K562 (cell line): ENCODE results near the gene ZNF641. TPM values are rescaled to one million over a fixed set of nuclear protein-coding genes. Genes with fewer than 3 reads are reported as not detected.

Experiments
- ATAC-seq: fragments of 200-7000 bp; cut with Tn5 transposase; 3 replicates; pipeline ENCODE4 v1.9.1; 2020; ENCODE audit warnings: moderate library complexity
- BruUV-seq: library from RNA; stranded (reverse); fragments of 400-500 nt; replicated peaks from 2 replicates; lab custom pipeline; 2021; lab: Mats Ljungman, UMichigan
- CTCF ChIA-PET: fragments of 300-600 bp; formaldehyde crosslinking; extraction: SDS; loops from one replicate; lab custom pipeline; 2021; ENCODE audit warnings: low intra/inter-chr PET ratio; lab: Yijun Ruan, JAX
- POLR2A ChIA-PET: fragments of 300-600, 350-650 bp; sonication (Branson Sonifier 250); formaldehyde crosslinking; extraction: SDS; loops from one replicate; lab custom pipeline; 2021; ENCODE audit warnings: antibody characterized with exemption, inconsistent platforms; lab: Yijun Ruan, JAX
- DNase-seq, 4 experiments: peaks; one replicate each; pipeline versions ENCODE4 v3.0.0 to v3.0.0-alpha.2; 2011 to 2018; ENCODE audit warnings: low spot score in 3 of 4, mixed read lengths in 3 of 4; ENCODE audit errors: extremely low read depth in 1 of 4
- FAIRE-seq: peaks from 2 replicates; lab custom pipeline; 2011; peaks lifted over from hg19 to GRCh38; lab: Jason Lieb, UNC
- H2AFZ ChIP-seq: 2 replicates; pipeline ENCODE4 v1.6.0; 2011; ENCODE audit warnings: low read depth, low read length, control low read depth, inconsistent platforms
- H3K27ac ChIP-seq: fragments of 200-600 bp; 3 replicates; pipeline ENCODE4 v1.8.0; 2011; ENCODE audit warnings: low read depth, mild to moderate bottlenecking, control low read depth, inconsistent platforms, low read length, moderate library complexity, mixed read lengths; ENCODE audit errors: extremely low read depth
- H3K27me3 ChIP-seq, 2 experiments: fragments of 300-600 bp in 1 of 2; 2 replicates in 1 of 2; 3 replicates in 1 of 2; pipeline versions ENCODE4 v1.6.0 to v1.8.0; 2011; ENCODE audit warnings: inconsistent platforms in 2 of 2, low read length in 2 of 2, mild to moderate bottlenecking in 1 of 2, mixed read lengths in 1 of 2, moderate library complexity in 1 of 2; ENCODE audit not compliant: control insufficient read depth in 2 of 2, insufficient read depth in 2 of 2
- H3K36me3 ChIP-seq: fragments of 300-600 bp; 3 replicates; pipeline ENCODE4 v1.8.0; 2011; ENCODE audit warnings: mild to moderate bottlenecking, low read length, inconsistent platforms; ENCODE audit not compliant: control insufficient read depth, insufficient read depth
- H3K4me1 ChIP-seq, 2 experiments: fragments of 200-600 bp in 1 of 2; replicated peaks in 1 of 2; 2 replicates in 1 of 2; 3 replicates in 1 of 2; pipeline versions ENCODE4 v1.5.1 to v1.8.0; 2011; ENCODE audit warnings: inconsistent platforms in 2 of 2, low read length in 2 of 2, mild to moderate bottlenecking in 1 of 2, mixed read lengths in 1 of 2, moderate library complexity in 1 of 2; ENCODE audit not compliant: control insufficient read depth in 2 of 2, insufficient read depth in 2 of 2
- H3K4me2 ChIP-seq: 2 replicates; pipeline ENCODE4 v1.6.1; 2011; ENCODE audit warnings: low read length, control low read depth, inconsistent platforms, mixed read lengths; ENCODE audit not compliant: insufficient read depth
- H3K4me3 ChIP-seq: fragments of 200-600 bp; sonication (generic), shearing (Covaris generic); 2 replicates; pipeline ENCODE4 v1.5.1; 2016; ENCODE audit warnings: control low read depth, inconsistent platforms
- H3K79me2 ChIP-seq: fragments of 200-600 bp; 3 replicates; pipeline ENCODE4 v1.8.0; 2011; ENCODE audit warnings: low read length, inconsistent platforms; ENCODE audit not compliant: control insufficient read depth, insufficient read depth
- H3K9ac ChIP-seq, 2 experiments: 2 replicates each; pipeline versions ENCODE4 v1.6.0 to v1.6.1; 2011; ENCODE audit warnings: low read depth in 2 of 2, low read length in 2 of 2, control low read depth in 1 of 2, inconsistent platforms in 1 of 2, mild to moderate bottlenecking in 1 of 2, mixed read lengths in 1 of 2; ENCODE audit not compliant: insufficient read depth in 1 of 2
- H3K9me1 ChIP-seq: one replicate; pipeline ENCODE4 v1.6.0; 2011; ENCODE audit warnings: inconsistent platforms, mild to moderate bottlenecking, low read length, moderate library complexity; ENCODE audit not compliant: control insufficient read depth, insufficient read depth
- H3K9me3 ChIP-seq: replicated peaks from 2 replicates; pipeline ENCODE4 v1.5.1; 2011; ENCODE audit warnings: low read depth, low read length, inconsistent platforms; ENCODE audit not compliant: control insufficient read depth, insufficient read depth
- H4K20me1 ChIP-seq: replicated peaks from 2 replicates; pipeline ENCODE4 v1.6.1; 2011; ENCODE audit warnings: low read length, inconsistent platforms, mixed read lengths; ENCODE audit not compliant: control insufficient read depth, insufficient read depth
- E2F3 ChIP-seq: fragments of 250-450 bp; sonication (Bioruptor Pico); IDR thresholded peaks from 2 replicates; pipeline ENCODE4 v1.4.0; 2020; ENCODE audit warnings: mild to moderate bottlenecking
- JUND ChIP-seq, 2 experiments: IDR thresholded peaks; 2 replicates in 1 of 2; 3 replicates in 1 of 2; pipeline ENCODE4 v1.6.1; 2011; ENCODE audit warnings: borderline replicate concordance in 2 of 2, low read depth in 2 of 2, low read length in 2 of 2, improper control_type of control experiment in 1 of 2, missing biosample characterization in 1 of 2, missing genetic modification characterization in 1 of 2, missing genetic modification reagents in 1 of 2
- RFX5 ChIP-seq: IDR thresholded peaks from 2 replicates; pipeline ENCODE4 v1.6.1; 2011; ENCODE audit warnings: low read depth, mild to moderate bottlenecking, improper control_type of control experiment, low read length
- TRIM24 ChIP-seq, 2 experiments: fragments of 450-650 bp; IDR thresholded peaks; 2 replicates each; pipeline ENCODE4 v1.6.1; 2016
- ZBTB5 ChIP-seq: fragments of 450-650 bp; IDR thresholded peaks from 2 replicates; pipeline ENCODE4 v1.6.1; 2017; ENCODE audit warnings: antibody characterized with exemption
- ZBTB7A ChIP-seq: IDR thresholded peaks from 2 replicates; pipeline ENCODE4 v1.6.1; 2011; ENCODE audit warnings: low read depth, mild to moderate bottlenecking, low read length, moderate library complexity, borderline replicate concordance; ENCODE audit not compliant: control insufficient read depth
- WGBS: fragments of 100-300 bp; shearing (Covaris generic); methylation state at CpG from one replicate; pipeline ENCODE4 v1.1.6; 2016; ENCODE audit warnings: low coverage, mixed read lengths; ENCODE audit not compliant: insufficient coverage; ENCODE audit errors: missing lambda C conversion rate; 5-methylcytosine and 5-hydroxymethylcytosine counted together
- in situ Hi-C: fragments of 300-500 bp; cut with MboI; formaldehyde crosslinking; loops from 4 replicates; pipeline ENCODE4 v1.15.0; 2018; ENCODE audit warnings: inconsistent platforms, mixed read lengths
- intact Hi-C: fragments of 100-400 bp; cut with micrococcal nuclease; formaldehyde crosslinking; loops from 2 replicates; pipeline ENCODE4 v1.14.2; 2022
- polyA plus RNA-seq, 8 experiments: library from polyadenylated mRNA; depleted of rRNA in 4 of 8; stranded (reverse) in 5 of 8; unstranded in 3 of 8; fragments of >200 nt; fragmentation: Nextera tagmentation in 2 of 8; fragmentation: Illumina TruSeq in 1 of 8; extraction: Ambion mirVana in 2 of 8; extraction: Trizol in 1 of 8; gene quantifications; 2 replicates each; pipeline versions ENCODE4 v1.2.1 to v1.2.3, GENCODE V29; 2011 to 2014; ENCODE audit warnings: inconsistent platforms in 1 of 8, missing spikeins in 1 of 8
- total RNA-seq, 7 experiments: library from RNA; depleted of rRNA in 6 of 7; stranded (reverse); fragments of >200 nt in 6 of 7; fragmentation: Illumina TruSeq in 2 of 7; extraction: Trizol in 2 of 7; gene quantifications; 2 replicates each; pipeline versions ENCODE4 v1.2.1 to v1.2.3, GENCODE V29; 2011 to 2021; ENCODE audit warnings: low replicate concordance in 1 of 7
- TF ChIP-seq, protein P1 (sequence below): fragments of 250-450 bp; sonication (Bioruptor Pico); IDR thresholded peaks from 2 replicates; pipeline ENCODE4 v1.4.0; 2020
- TF ChIP-seq, protein P2 (sequence below): sonication (generic); formaldehyde crosslinking; IDR thresholded peaks from 2 replicates; pipeline ENCODE4 v1.8.0; 2022; ENCODE audit warnings: mild to moderate bottlenecking, missing genetic modification reagents, borderline replicate concordance
- TF ChIP-seq, protein P3 (sequence below), 3 experiments: IDR thresholded peaks in 2 of 3; conservative IDR thresholded peaks in 1 of 3; 2 replicates each; pipeline ENCODE4 v1.5.1; 2011 to 2012; ENCODE audit warnings: low read length in 3 of 3, mild to moderate bottlenecking in 3 of 3, control low read depth in 2 of 3, improper control_type of control experiment in 1 of 3, inconsistent platforms in 1 of 3, low read depth in 1 of 3, mixed read lengths in 1 of 3, moderate library complexity in 1 of 3; ENCODE audit not compliant: insufficient read depth in 2 of 3

ZNF641 gene
- total and polyA plus RNA-seq, 9 of the 15 experiments (the other 6 are each of a cell fraction or from before 2014, with no cell fraction given): 2.5 to 15.6 (median 9.2) TPM

DNA sequence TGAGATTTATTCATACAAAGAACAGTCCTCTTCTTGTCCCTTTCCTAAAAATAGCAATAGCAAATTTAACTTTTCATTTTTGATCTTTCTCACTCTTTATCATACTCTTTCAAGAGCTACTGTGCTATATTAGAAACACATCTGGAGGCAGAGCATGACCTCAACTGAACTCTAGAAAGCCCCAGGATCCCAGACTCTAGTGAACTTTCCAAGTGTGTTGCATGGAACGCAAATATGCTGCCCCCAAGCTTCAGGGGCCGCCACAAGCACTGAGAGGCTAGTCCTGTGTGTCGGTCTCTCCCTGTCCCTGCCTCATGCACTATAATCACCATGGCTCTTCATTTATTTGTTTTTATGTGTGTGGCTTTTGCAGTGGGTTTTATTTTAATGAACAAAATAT is 38.7 kb upstream of the ZNF641 start:
- H3K4me3 ChIP-seq: no peak overlapping the region
- ATAC-seq (no peak), DNase-seq (no peak), FAIRE-seq (no peak)
- H2AFZ ChIP-seq: no peak overlapping the region
- H3K9me1 ChIP-seq: no peaks in the 10 kb centered on the region
- BruUV-seq: no TSS peak
- no peaks in the 10 kb centered on the region for H4K20me1 ChIP-seq
- H3K9me3 ChIP-seq: no peaks in the 10 kb centered on the region
- CTCF ChIA-PET: interaction anchor here (0.9 kb wide), 1 partner anchor 138 kb away, joined by 3 read pairs; no protein-coding TSS in a partner anchor
- intact Hi-C loops: no loop called here
- no peaks in the 10 kb centered on the region for H3K4me1 ChIP-seq
- no peak overlapping the region for H3K4me2 ChIP-seq
- in situ Hi-C loops: no loop called here
- no peak overlapping the region for H3K9ac ChIP-seq
- POLR2A ChIA-PET: no interaction called here
- 19% methylated on average over 3 of the region's 3 CpGs for WGBS
- no peaks in the 10 kb centered on the region for H3K79me2 ChIP-seq
- H3K36me3 ChIP-seq: no peaks in the 10 kb centered on the region
- no peak overlapping the region for H3K27ac ChIP-seq
- peaks cover 2 to 4% of the 10 kb centered on the region in 2 experiments; a peak in 2 of 5 replicates for H3K27me3 ChIP-seq
- TF ChIP-seq, protein P1, sequence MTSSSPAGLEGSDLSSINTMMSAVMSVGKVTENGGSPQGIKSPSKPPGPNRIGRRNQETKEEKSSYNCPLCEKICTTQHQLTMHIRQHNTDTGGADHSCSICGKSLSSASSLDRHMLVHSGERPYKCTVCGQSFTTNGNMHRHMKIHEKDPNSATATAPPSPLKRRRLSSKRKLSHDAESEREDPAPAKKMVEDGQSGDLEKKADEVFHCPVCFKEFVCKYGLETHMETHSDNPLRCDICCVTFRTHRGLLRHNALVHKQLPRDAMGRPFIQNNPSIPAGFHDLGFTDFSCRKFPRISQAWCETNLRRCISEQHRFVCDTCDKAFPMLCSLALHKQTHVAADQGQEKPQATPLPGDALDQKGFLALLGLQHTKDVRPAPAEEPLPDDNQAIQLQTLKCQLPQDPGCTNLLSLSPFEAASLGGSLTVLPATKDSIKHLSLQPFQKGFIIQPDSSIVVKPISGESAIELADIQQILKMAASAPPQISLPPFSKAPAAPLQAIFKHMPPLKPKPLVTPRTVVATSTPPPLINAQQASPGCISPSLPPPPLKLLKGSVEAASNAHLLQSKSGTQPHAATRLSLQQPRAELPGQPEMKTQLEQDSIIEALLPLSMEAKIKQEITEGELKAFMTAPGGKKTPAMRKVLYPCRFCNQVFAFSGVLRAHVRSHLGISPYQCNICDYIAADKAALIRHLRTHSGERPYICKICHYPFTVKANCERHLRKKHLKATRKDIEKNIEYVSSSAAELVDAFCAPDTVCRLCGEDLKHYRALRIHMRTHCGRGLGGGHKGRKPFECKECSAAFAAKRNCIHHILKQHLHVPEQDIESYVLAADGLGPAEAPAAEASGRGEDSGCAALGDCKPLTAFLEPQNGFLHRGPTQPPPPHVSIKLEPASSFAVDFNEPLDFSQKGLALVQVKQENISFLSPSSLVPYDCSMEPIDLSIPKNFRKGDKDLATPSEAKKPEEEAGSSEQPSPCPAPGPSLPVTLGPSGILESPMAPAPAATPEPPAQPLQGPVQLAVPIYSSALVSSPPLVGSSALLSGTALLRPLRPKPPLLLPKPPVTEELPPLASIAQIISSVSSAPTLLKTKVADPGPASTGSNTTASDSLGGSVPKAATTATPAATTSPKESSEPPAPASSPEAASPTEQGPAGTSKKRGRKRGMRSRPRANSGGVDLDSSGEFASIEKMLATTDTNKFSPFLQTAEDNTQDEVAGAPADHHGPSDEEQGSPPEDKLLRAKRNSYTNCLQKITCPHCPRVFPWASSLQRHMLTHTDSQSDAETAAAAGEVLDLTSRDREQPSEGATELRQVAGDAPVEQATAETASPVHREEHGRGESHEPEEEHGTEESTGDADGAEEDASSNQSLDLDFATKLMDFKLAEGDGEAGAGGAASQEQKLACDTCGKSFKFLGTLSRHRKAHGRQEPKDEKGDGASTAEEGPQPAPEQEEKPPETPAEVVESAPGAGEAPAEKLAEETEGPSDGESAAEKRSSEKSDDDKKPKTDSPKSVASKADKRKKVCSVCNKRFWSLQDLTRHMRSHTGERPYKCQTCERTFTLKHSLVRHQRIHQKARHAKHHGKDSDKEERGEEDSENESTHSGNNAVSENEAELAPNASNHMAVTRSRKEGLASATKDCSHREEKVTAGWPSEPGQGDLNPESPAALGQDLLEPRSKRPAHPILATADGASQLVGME (CRISPR knock-in tag): no peak
- no peak for TF ChIP-seq ZBTB5
- TF ChIP-seq TRIM24 (IDR thresholded peaks at IDR 0.05): no peak
- TF ChIP-seq, protein P2, sequence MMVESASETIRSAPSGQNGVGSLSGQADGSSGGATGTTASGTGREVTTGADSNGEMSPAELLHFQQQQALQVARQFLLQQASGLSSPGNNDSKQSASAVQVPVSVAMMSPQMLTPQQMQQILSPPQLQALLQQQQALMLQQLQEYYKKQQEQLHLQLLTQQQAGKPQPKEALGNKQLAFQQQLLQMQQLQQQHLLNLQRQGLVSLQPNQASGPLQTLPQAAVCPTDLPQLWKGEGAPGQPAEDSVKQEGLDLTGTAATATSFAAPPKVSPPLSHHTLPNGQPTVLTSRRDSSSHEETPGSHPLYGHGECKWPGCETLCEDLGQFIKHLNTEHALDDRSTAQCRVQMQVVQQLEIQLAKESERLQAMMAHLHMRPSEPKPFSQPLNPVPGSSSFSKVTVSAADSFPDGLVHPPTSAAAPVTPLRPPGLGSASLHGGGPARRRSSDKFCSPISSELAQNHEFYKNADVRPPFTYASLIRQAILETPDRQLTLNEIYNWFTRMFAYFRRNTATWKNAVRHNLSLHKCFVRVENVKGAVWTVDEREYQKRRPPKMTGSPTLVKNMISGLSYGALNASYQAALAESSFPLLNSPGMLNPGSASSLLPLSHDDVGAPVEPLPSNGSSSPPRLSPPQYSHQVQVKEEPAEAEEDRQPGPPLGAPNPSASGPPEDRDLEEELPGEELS (CRISPR knock-in tag): no peak
- TF ChIP-seq, protein P3, sequence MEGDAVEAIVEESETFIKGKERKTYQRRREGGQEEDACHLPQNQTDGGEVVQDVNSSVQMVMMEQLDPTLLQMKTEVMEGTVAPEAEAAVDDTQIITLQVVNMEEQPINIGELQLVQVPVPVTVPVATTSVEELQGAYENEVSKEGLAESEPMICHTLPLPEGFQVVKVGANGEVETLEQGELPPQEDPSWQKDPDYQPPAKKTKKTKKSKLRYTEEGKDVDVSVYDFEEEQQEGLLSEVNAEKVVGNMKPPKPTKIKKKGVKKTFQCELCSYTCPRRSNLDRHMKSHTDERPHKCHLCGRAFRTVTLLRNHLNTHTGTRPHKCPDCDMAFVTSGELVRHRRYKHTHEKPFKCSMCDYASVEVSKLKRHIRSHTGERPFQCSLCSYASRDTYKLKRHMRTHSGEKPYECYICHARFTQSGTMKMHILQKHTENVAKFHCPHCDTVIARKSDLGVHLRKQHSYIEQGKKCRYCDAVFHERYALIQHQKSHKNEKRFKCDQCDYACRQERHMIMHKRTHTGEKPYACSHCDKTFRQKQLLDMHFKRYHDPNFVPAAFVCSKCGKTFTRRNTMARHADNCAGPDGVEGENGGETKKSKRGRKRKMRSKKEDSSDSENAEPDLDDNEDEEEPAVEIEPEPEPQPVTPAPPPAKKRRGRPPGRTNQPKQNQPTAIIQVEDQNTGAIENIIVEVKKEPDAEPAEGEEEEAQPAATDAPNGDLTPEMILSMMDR (IDR thresholded peaks at IDR 0.05 in 2 of 3, conservative IDR thresholded peaks at IDR 0.05 in 1 of 3; ENCODE audit: insufficient read depth in 2 of 3, low read depth in 1 of 3, low read length in 3 of 3): no peak
- no peak for TF ChIP-seq RFX5
- no peak for TF ChIP-seq E2F3 (CRISPR knock-in tag)
- TF ChIP-seq ZBTB7A: no peak
- TF ChIP-seq JUND (IDR thresholded peaks at IDR 0.05; ENCODE audit: borderline replicate concordance, low read depth, low read length): no peak
- TF ChIP-seq JUND (tag; IDR thresholded peaks at IDR 0.05; ENCODE audit: borderline replicate concordance, low read depth, low read length): no peak
